ENCODE results near the gene PPIF. TPM values are rescaled to one million over a fixed set of nuclear protein-coding genes. Genes with fewer than 3 reads are reported as not detected.

Gene PPIF
- total RNA-seq, 1 donor from 2014 or later = 115 TPM

Other genes starting within 250 kb of the PPIF start
- gene ZCCHC24, start 98.2 kb downstream of the PPIF start, total RNA-seq = 56.6 TPM
- 0.08 TPM for gene EIF5AL1, start 165.1 kb downstream of the PPIF start, total RNA-seq
- gene SFTPA2, start 212.9 kb downstream of the PPIF start, total RNA-seq = 0.11 TPM